Adrenal gland (tissue), 5 donors: ENCODE results near the gene CCDC180.

Source experiments
- POLR2A ChIP-seq, 2 donors: fragments of 450-650 bp; IDR thresholded peaks; one replicate each; pipeline ENCODE4 v1.6.1; 2017; ENCODE audit warnings: antibody characterized with exemption in 2 of 2, mild to moderate bottlenecking in 2 of 2, moderate library complexity in 1 of 2
- TF ChIP-seq, protein P1 (sequence below), 6 experiments: fragments of 450-650 bp in 4 of 6; fragments of 200-600 bp in 2 of 6; sonication (generic) in 1 of 6; IDR thresholded peaks; 1 replicate in 5 of 6; 2 replicates in 1 of 6; pipeline versions ENCODE4 v1.5.1 to v1.8.0; 2016 to 2021; ENCODE audit warnings: antibody characterized with exemption in 6 of 6, mild to moderate bottlenecking in 2 of 6, moderate library complexity in 1 of 6
- donor health status: DM: no; HTN: no; CAD: no.

DNA sequence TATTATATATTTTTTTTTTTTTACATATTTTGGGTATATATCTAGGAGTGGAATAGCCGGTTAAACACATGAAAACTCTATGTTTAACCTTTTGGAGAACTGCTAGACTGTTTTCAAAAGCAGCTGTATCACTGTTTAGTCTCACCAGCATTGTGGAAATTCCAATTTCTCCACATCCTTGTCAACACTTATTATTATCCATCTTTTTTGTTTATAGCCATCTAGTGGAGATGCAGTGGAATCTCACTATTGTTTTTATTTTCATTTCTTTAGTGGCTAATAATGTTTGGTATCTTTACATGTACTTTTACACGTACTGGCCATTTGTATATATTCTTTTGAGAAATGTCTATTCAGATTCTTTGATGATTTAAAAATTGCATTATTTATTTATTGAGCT, 22.7 kb upstream of the CCDC180 start:
- TF ChIP-seq, protein P1, sequence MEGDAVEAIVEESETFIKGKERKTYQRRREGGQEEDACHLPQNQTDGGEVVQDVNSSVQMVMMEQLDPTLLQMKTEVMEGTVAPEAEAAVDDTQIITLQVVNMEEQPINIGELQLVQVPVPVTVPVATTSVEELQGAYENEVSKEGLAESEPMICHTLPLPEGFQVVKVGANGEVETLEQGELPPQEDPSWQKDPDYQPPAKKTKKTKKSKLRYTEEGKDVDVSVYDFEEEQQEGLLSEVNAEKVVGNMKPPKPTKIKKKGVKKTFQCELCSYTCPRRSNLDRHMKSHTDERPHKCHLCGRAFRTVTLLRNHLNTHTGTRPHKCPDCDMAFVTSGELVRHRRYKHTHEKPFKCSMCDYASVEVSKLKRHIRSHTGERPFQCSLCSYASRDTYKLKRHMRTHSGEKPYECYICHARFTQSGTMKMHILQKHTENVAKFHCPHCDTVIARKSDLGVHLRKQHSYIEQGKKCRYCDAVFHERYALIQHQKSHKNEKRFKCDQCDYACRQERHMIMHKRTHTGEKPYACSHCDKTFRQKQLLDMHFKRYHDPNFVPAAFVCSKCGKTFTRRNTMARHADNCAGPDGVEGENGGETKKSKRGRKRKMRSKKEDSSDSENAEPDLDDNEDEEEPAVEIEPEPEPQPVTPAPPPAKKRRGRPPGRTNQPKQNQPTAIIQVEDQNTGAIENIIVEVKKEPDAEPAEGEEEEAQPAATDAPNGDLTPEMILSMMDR (IDR thresholded peaks at IDR 0.05), result no peak
- no peak for TF ChIP-seq POLR2A (IDR thresholded peaks at IDR 0.05)
